ENCODE data around the gene TCF7L2.

The TCF7L2 gene

GRCh38 chr10:113015201-113015600 lies 65.2 kb downstream of the TCF7L2 start:
- no peak for TF ChIP-seq CTCF (conservative IDR thresholded peaks at IDR 0.05; ENCODE audit: low read depth)
- no peak for DNase-seq (ENCODE audit: low spot score)
- ChIA-PET POLR2A (ENCODE audit: low non-redundant PET) (interaction anchor here (0.6 kb wide), 2 partner anchors 57 to 567 kb away, joined by 3 to 8 read pairs; no protein-coding TSS in a partner anchor), CTCF (interaction anchor here (0.6 kb wide), 1 partner anchor 477 kb away, joined by 5 read pairs; no protein-coding TSS in a partner anchor)
- H3K27ac ChIP-seq: 0 out of 2 replicates have a peak overlapping the region, but pooled peaks have one; percentile 20

- DNase-seq (ENCODE audit: low spot score): no peak
- TF ChIP-seq CTCF (conservative IDR thresholded peaks at IDR 0.05; ENCODE audit: low read depth): no peak
- ChIA-PET CTCF (interaction anchor here (1.0 kb wide), 1 partner anchor 44 kb away, joined by 3 read pairs; no protein-coding TSS in a partner anchor), POLR2A (ENCODE audit: low non-redundant PET) (no interaction called here)
- H3K27ac ChIP-seq: no peak overlapping the region
Observed at GRCh38 chr10:113017376-113017775, 67.3 kb downstream of the TCF7L2 start.

GRCh38 chr10:113018034-113018433 lies 68.0 kb downstream of the TCF7L2 start:
- no peak for TF ChIP-seq CTCF (conservative IDR thresholded peaks at IDR 0.05; ENCODE audit: low read depth)
- POLR2A ChIA-PET (ENCODE audit: low non-redundant PET): no interaction called here
- DNase-seq (ENCODE audit: low spot score): no peak
- no peak overlapping the region for H3K27ac ChIP-seq
- CTCF ChIA-PET: interaction anchor here (1.0 kb wide), 1 partner anchor 45 kb away, joined by 3 read pairs; no protein-coding TSS in a partner anchor

- CTCF ChIA-PET: no interaction called here
- no peak for TF ChIP-seq CTCF (conservative IDR thresholded peaks at IDR 0.05; ENCODE audit: low read depth)
- POLR2A ChIA-PET (ENCODE audit: low non-redundant PET): no interaction called here
- H3K27ac ChIP-seq: no peak overlapping the region
- no peak for DNase-seq (ENCODE audit: low spot score)
Observed at GRCh38 chr10:113019096-113019495, 69.0 kb downstream of the TCF7L2 start.

- POLR2A ChIA-PET (ENCODE audit: low non-redundant PET): no interaction called here
- no peak for DNase-seq (ENCODE audit: low spot score)
Observed at GRCh38 chr10:113019692-113020474, 69.8 kb downstream of the TCF7L2 start.

GRCh38 chr10:113020475-113020753 lies 70.4 kb downstream of the TCF7L2 start:
- DNase-seq (ENCODE audit: low spot score): no peak
- POLR2A ChIA-PET (ENCODE audit: low non-redundant PET): no interaction called here
- peak overlapping the region; percentile 28; the same call in 1 of the 2 replicates for H3K27ac ChIP-seq
- TF ChIP-seq CTCF (conservative IDR thresholded peaks at IDR 0.05; ENCODE audit: low read depth): no peak
- CTCF ChIA-PET: interaction anchor here (0.6 kb wide), 1 partner anchor 241 kb away, joined by 3 read pairs; no protein-coding TSS in a partner anchor

More at GRCh38 chr10:113019692-113020474, 69.8 kb downstream of the TCF7L2 start:
- TF ChIP-seq CTCF (conservative IDR thresholded peaks at IDR 0.05; ENCODE audit: low read depth): no peak
- CTCF ChIA-PET: interaction anchor here (0.6 to 0.7 kb wide), 4 partner anchors 41 to 549 kb away, joined by 3 read pairs; no protein-coding TSS in a partner anchor
- peak overlapping the region; percentile 28; the same call in 1 of the 2 replicates for H3K27ac ChIP-seq

Data from RWPE1 (cell line).